GM21825 (cell line): Measurements from ENCODE around the gene TSHZ2.
"Not testable (repeated sequence)": the region's sequence is repeated elsewhere in the genome, so short reads cannot be mapped to it uniquely, and the experiment has no call there.

Experiments used
- ATAC-seq: cut with Tn5 transposase; IDR thresholded peaks from one replicate; pipeline ENCODE4 v1.9.1; 2021; ENCODE audit warnings: mild to moderate bottlenecking, moderate library complexity; ENCODE audit not compliant: unreplicated experiment

The TSHZ2 gene

DNA sequence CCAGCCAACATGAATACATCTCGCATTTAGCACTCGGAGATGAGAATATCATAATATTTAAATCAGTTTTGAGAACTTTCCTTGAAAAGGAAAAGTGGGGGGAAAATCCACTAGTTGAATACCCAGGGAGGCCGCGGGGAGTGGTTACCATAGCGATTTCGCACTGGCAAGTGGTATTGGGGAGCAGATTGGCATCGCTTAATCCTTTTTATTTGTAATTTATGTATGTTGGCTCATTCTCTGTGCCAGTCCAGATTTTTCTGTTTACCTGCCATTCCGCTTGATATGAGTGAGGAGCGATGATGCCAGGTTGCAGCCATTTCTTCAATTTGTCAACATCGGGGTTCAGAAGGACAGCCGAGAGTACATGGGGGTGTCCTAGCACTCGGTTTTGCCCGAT lies 329.7 kb downstream of the TSHZ2 start:
- no peak for ATAC-seq

DNA sequence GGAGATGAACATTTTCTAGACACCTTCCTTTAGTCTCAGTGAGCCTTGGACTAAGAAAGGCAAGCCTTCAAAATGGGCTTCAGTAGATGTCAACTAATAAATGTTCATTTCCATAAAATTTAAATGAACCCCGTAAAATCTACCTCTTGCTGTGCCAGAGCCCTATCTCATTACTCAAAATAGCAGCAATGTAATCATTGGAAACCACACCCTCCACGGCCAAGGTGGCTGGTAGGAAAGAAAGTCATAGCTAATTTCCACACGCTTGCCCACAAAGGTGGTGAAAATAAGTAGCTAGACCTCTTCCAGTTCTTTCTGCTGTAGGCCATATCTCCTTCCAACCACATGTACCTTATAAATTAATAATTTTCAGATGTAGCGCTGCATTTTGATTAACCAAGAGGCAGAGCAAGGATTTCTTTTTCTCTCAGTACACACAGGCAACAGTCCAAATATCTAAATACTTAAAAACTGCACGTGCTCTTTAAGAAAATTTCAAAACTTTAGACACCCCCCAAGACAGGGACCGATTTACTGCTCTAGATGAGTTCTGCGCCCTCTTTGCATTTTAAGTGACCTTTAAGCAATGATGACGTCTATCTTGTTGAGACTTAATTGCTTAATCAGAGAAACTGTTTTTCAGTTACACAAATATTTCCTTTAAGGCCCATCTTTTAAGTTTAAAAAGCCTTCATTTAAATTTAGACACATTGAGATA lies 330.7 kb downstream of the TSHZ2 start:
- no peak for ATAC-seq

DNA sequence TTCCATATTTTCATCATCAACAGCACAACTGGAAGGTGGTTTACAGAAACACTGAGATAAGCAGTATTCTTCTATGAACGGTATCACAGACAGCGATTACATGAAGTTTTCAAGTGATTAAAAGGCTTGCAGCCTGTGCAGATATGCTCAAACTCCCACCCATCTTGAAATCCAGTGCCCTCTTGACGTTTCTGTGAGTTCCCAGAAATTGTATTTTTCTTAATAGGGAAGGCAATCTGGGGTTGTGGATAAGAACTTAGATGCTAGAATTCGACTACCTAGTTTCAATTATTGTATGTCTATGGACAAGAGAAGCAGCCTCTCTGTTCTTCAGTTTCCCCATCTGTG lies 331.2 kb downstream of the TSHZ2 start:
- no peak for ATAC-seq

DNA sequence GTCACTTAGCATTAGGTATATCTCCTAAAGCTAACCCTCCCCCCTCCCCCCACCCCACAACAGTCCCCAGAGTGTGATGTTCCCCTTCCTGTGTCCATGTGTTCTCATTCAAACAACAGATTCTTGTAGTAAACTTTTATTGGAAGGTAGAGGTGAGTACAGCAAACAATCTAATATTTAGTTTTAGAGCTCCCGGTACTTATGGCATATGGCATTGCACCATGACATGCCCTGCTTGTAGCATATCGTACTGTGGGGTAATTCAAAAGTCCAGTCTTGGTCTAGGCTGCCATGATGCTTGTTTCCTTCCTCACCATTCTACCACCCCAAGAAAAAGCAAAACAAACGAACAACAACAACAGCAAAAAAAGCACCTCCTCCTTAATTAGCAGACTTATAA lies 332.0 kb downstream of the TSHZ2 start:
- no peak for ATAC-seq

DNA sequence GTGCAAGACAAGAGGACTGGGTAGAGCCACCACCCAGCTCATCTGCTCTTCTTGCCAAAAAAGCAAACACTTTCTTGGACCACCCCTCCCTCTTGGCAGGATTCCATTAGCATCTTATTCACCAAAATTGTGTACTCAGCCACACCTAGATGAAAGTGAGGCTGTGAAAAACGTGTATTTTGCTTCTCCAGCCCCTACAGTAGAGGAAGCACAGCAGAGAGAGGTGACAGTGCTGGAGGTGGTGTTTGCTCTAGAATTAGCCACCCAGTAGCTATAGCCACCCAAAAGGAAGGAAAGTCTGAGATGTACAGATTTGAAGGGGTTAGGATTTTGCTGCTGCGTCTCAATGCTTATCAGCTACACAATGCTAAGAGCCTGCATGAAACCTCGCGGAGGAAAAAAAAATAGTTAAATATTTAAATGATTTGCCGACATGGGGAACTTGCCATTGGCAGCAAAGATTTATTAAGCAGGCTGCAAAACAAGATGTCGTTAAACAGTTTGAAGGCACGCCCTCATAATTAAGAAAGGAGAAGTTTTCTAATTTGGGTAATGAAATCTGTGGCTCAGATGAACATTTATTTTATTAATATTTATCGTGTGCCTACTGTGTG lies 334.1 kb downstream of the TSHZ2 start:
- ATAC-seq: no peak

DNA sequence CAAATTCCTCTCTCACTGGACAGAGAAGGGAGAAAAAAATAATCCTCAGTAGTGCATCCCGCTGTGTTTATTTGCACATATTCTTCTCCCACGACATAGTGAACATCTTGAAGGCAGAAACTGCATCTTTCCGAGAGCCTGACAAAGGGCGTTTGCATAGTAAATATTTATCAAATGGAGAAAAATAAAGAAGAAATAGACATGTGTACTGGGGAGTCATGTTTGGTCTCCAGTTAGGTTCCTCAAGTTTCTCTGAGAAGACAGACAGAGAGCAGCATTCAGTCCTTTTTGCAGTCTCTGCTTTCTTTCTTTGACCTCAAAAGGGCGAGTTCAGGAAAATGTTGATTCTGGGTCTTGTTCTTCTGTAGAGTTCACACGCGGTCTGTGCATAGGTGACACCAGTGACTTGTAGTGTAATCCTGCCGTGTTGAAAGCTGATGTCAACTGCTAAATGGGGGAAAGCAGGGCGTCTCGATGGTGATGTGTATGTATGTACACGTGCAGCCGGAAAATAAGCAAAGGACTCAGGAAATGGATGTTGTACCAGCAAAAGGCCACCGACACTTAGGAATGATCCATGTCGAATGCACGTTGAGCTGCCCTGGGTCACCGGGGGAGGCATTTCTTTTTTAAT lies 335.9 kb downstream of the TSHZ2 start:
- ATAC-seq: no peak

DNA sequence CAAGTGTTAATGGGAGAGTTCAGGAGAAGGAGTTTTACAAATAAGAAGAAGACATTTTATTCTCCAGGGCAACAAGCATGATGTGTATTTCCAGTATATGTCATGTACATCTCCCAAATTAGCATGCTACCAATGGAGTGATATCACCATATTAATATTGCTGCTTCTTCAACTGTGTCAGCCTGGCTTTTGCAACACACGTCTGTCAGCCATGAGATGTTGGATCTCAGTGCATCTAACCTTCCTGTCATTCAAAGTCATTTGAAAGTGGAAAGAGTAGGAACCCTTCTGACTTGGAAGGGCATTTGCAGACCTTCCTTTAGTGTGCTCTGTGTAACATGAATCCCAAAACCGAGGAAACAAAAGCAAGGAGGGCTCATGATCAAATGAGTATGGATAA lies 337.4 kb downstream of the TSHZ2 start:
- no peak for ATAC-seq

DNA sequence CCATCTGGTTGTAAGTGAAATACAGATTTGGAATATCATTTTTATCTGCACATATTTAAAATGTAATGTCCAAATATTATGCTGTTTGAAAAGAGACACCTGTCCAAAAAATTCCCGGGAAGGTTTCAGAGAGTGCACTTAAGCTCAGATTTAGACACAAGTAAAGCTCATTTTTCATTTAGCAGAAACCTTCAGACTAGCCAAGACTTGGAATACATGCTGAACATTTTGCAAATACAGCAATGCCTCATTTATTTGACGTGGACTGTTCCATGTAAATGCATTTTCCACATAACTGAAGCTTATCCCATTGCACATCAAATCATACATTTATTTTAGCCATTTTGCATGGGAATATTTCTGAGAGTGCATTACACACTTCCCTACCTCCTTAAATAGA lies 340.8 kb downstream of the TSHZ2 start:
- ATAC-seq: no peak

DNA sequence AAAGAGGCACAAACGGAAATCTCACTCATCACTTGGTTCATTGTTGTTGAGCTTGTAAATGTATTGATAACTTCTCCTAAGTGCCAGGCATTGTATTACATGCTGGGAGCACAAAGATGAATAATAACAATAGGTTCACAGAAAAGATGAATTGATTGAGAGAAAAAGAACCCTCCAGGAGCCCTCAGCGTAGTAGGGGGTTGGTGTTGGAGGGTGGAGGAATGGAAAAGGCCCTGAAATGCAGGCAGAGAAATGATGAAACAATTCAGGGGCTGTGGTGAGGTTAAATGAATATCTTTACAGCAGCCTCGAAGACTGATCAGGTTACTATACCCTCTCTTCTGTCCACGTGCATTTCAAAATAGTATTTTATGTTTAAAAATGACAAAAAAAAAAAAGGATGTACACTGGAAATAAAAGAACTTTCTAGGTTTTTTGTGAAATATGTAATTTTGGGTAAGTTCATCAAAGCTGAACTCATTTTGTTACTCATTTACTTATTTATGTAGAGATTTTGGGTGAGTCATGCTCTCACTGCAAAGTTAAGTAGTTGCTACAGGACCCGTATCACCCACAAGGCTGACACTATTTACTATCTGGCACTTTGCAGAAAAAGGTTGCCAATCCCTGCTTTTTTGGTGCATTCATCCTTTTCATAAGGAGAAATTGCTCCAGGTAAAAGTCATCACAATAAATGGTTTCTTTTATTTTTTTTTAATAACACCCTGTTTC lies 344.2 kb downstream of the TSHZ2 start:
- ATAC-seq: no peak

DNA sequence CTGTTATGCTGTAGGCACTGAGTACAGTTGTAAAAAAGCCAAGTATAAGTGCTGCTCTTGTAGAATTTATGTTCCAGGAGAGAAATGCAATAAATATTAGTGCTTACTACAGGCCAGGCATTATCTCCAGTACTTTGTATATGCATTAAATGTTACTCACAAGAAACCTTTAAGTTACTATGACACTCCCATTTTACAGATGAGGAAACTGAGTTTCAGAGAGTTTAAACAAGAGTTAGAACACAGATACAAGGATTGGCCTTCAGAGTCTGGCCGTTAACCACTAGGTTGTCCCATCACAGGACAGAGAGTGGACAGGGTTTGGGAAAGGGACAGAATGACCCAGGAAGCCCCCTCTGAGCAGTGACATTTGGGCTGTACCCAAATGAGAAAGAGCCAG lies 347.0 kb downstream of the TSHZ2 start:
- ATAC-seq: no peak

DNA sequence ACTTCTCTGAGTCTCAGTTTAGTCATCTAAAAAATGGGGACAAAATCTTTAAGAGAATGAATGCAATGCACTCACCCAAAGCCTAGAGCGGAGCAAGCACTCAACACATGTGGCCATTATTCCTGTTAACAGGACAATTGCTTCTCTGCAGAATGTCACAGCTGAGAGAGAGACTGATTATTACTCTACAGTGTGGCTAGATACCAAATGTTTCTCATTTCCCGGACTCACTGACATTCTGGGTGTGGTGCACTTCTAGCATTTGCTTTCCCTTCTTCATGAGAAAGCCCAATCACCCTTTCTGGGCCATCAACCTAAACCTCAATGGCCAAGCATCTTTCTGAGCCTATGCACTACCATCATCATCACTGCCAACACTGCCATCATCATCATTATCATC lies 347.6 kb downstream of the TSHZ2 start:
- ATAC-seq: no peak

DNA sequence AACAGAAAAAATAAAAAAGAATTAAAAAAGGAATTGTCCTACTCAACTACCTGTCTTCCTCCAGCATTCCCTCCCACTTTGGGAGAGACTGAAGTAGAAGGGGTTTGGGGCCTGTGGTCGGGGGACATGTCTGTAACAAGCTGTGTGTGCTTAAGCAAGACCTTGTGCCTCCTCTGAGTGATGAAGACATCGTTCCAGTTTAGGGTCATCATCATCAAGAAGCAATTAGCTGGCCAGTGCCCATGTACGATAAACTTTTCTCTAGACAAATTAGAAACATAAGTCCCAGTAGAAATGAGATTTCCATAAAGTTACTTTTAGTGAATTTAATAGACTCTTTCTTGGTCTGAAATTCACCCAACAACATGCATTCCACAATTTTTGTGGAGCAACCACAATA lies 348.5 kb downstream of the TSHZ2 start:
- ATAC-seq: no peak

DNA sequence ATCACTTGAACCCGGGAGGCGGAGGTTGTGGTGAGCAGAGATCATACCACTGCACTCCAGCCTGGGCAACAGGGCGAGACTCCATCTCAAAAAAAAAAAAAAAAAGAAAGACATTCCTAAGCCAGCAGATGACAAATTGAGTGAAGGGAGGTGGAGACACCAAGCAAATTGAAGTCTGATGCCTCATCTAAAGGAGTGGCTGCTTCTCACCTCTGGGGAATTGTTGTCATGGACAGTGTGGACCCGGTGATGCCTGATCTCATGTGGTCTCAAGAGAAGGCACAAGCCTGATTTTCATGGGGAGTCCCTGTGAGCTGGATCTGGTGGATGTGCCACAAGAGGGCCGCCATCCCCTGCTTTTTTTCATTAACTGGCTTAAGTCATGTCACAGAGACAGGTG lies 349.4 kb downstream of the TSHZ2 start:
- no peak for ATAC-seq

DNA sequence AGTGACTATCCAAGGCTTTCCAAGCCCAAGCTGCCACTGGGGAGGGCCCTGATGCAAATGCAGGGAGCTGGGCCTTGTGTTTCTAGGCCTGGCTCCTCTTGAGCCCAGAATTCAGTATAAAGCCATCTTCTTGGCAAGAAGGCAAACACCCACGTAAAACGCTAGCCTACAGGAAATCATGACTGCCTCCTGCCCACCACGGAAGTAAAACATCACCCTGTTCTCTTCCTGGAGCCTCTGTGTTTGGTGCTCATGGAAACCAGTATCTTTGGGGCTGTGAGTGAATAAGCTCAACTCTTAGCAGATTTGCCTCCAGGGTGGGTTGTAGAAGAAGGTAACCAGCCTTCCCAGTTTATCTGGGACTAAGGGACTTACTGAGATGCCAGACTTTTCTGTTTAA lies 350.5 kb downstream of the TSHZ2 start:
- no peak for ATAC-seq

DNA sequence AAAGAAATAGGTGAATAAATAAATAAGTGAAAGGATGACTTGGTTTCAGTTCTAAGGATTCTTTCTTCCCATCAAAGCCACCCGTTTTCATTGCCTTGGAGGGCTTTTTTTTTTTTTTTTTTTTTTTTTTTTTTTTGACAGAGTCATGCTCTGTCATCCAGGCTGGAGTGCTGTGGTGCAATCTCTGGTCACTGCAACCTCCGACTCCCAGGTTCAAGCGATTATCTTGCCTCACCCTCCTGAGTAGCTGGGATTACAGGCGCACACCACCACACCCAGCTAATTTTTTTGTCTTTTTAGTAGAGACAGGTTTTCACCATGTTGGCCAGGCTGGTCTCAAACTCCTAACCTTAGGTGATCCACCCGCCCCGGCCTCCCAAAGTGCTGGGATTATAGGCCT lies 351.3 kb downstream of the TSHZ2 start:
- not testable (repeated sequence) for ATAC-seq

DNA sequence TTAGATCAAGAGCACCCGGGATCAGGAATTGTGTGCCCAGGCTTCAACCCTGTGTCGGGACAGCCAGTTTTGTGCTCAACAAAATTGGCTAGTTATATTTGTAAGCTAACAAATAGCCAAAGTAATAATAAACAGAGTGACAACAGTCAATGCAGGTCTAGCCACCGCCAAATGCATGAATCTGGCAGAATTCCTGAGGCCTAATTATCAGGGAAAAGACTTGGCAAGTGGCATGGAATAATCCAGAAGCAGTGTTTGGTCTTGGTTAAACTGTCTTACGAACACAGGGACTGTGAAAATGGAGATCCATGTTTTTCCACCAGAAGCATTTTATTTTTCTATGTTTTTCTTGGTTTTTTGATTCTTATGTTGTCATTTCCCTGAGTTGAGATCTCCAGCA lies 352.7 kb downstream of the TSHZ2 start:
- ATAC-seq: no peak

DNA sequence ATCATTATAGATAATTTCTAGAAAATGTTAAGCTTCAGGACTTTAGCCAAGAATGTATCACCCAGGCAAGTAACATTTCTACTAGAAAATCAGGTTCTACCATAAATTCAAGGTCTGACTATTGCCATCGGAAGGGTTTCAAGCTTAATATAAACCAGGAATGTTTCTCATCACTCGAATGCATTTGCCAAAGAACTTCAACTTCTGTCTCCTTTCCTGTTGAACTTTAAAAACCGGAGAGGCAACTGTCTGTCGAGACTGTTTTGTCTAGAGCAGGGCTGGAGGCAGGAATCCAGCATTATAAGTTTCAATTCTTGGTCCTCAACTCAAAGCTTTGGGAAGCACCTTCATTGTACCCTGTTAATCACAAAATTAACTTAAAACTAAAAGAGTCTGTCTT lies 356.8 kb downstream of the TSHZ2 start:
- ATAC-seq: no peak

DNA sequence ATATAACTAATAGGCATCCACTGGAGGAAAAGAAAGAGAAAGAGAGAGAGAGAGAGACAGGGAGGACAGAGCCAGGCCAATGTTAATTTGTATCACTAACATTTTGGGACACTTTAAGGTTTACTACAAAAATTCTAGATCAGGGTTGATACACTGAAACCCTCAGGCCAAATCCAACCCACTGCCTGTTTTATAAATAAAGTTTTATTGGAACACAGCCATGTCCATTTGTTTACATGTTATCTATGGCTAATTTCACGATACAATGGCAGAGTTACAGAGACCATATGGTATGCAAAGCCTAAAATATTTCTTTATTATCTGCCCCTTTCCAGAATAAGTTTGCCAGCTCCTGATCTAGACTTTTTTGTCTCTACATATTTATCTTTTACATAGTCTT lies 357.6 kb downstream of the TSHZ2 start:
- no peak for ATAC-seq

DNA sequence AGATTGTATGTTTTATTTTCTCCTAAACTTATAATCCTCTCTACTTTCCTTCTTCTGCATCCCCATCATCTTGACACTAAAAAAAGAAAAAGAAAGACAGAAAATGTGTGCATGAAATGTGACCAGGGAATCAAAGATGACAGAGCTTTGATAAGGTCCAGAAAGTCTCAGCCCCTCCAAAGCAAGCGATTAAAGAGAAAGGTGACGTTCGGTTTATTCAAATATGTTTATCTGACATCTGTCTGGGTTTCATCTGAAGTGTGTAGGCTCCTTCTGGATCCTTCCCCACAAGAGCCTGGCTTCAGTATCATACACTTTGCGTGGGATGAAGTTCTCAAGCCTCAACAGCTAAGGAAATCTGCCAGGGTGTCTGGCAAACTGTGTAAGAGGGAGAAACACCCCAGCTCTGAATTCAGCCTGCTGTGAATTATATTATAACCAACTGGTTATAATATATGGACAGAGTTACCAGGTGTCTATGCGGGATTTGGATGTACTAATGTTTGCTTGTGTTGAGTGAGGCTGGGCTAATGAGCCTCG lies 358.5 kb downstream of the TSHZ2 start:
- no peak for ATAC-seq

DNA sequence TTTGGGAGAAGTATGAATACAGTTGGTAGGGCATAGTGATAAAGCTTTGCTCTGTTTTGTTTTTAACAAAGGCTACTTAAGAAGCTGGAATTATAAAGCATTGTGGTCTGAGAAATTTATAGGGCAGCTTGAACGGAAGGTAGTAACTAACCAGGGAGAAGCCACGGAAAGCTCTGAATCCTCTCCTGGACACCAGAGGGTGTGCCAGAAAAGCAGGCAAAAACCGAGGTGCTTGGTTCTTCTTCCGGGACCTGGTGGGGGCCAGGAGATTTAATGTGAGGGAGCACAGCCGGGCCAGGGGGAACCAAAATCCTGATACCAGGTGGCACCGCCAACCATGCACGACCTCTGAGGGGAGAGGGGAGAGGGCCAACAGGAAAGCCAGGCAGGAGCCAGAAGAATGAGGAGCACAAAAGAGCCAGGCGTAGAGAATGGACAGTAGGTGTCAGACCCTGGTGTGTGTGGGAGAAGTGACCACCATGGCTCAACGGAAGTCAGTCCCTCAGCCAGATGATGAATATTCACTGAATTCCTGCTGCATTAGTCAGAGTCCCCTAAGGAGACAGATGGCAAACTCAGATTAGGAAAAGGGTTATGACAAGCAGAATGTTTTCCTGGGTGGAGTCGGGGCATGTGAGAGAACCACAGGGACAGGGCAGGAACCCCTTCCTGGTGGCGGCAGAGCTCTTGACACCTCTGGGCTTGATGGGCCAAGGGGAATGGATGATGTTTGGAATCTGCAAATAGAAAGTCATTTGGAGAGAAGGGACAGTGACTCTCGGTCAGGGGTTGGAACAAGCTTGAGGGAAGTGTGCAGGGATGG lies 359.2 kb downstream of the TSHZ2 start:
- no peak for ATAC-seq
